ENCODE data around the gene TKTL1.

Gene TKTL1

DNA sequence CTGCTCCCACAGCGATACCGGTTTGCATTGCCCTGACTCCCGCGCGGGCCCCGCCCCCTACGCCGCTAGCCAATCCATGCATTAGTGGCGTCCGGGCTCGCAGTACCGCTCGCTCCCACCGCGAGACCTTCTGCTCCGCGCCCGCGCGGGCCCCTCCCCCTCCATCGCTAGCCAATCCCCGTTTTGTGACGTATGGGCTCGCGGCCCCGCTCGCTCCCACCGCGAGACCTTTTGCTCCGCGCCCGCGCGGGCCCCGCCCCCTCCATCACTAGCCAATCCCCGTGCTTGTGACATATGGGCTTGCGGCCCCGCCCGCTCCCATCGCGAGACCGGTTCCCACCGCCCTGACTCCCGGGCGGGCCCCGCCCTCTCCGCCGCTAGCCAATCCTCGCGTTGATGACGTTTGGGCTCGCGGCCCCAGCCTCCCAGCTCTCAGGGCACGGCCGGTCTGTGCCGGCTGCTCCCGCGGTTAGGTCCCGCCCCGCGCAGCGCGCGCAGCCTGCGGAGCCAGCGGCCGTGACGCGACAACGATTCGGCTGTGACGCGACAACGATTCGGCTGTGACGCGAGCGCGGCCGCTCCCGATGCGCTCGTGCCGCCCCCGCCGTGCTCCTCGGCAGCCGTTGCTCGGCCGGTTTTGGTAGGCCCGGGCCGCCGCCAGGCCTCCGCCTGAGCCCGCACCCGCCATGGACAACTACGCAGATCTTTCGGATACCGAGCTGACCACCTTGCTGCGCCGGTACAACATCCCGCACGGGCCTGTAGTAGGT is 83.4 kb downstream of the TKTL1 start, which contains the start of gene EMD:
EMD (plus strand) TSS at position 497 of the 770 bp plus-strand sequence; CDS start at position 687, 190 bp downstream.
- peak; percentile 93 for DNase-seq

DNA sequence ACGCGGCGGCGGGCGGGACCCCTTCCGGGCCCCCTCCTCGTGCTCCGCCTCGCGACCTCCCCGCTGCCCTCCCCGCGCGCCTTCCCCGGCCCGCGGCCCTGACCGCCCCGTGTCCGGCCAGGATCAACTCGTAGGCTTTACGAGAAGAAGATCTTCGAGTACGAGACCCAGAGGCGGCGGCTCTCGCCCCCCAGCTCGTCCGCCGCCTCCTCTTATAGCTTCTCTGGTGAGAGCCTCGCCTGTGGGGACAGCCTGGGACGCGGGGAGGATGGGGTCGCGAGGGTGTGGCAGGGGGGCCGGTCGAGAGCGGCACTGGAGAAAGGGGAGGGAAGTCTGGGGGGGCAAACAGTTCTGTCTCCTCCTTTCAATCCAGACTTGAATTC is 84.0 kb downstream of the TKTL1 start:
- DNase-seq = no peak

All from activated CD8-positive, alpha-beta memory T cell treated with anti-CD3 and anti-CD28 coated beads, Interleukin-2, amount 50 U/mL, for 4 hours (primary cell).